Suprapubic skin (tissue), 4 donors: ENCODE measurements around the gene USP26.

Experiments used
- EP300 ChIP-seq: sonication (generic); formaldehyde crosslinking; IDR thresholded peaks from one replicate; pipeline ENCODE4 v1.6.1; 2017; ENCODE audit warnings: antibody characterized with exemption
- POLR2A ChIP-seq, 2 donors: fragments of 450-650 bp; IDR thresholded peaks; one replicate each; pipeline ENCODE4 v1.6.1; 2017; ENCODE audit warnings: antibody characterized with exemption in 2 of 2, mild to moderate bottlenecking in 2 of 2, moderate library complexity in 2 of 2
- POLR2AphosphoS5 ChIP-seq, 3 donors: sonication (generic); formaldehyde crosslinking; IDR thresholded peaks; one replicate each; pipeline ENCODE4 v1.6.1; 2017; ENCODE audit warnings: antibody characterized with exemption in 3 of 3
- TF ChIP-seq, protein P1 (sequence below), 2 donors: fragments of 200-600 bp in 1 of 2; fragments of 450-650 bp in 1 of 2; sonication (generic) in 1 of 2; IDR thresholded peaks; one replicate each; pipeline ENCODE4 v1.5.1; 2016 to 2019; ENCODE audit warnings: antibody characterized with exemption in 2 of 2, mild to moderate bottlenecking in 1 of 2, moderate library complexity in 1 of 2

DNA sequence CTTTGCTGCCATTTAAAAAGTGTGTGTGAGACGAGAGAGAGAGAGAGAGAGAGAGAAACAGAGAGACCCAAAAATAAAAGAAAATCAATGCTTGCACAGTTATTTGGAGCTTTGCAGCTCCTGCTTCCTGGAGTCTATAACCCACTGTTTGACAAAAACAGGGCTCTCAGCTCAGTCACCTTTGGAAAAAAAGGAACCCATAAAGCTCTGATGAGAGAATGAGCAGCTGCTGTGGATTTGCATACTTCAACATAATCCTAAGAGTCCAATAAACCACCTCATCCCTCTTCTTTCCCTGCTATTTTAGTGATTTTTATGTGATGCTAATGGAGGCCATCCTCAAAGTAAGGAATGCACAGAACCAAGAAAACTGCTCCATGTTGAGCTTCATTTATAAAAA, 50.3 kb downstream of the USP26 start:
- TF ChIP-seq, protein P1, sequence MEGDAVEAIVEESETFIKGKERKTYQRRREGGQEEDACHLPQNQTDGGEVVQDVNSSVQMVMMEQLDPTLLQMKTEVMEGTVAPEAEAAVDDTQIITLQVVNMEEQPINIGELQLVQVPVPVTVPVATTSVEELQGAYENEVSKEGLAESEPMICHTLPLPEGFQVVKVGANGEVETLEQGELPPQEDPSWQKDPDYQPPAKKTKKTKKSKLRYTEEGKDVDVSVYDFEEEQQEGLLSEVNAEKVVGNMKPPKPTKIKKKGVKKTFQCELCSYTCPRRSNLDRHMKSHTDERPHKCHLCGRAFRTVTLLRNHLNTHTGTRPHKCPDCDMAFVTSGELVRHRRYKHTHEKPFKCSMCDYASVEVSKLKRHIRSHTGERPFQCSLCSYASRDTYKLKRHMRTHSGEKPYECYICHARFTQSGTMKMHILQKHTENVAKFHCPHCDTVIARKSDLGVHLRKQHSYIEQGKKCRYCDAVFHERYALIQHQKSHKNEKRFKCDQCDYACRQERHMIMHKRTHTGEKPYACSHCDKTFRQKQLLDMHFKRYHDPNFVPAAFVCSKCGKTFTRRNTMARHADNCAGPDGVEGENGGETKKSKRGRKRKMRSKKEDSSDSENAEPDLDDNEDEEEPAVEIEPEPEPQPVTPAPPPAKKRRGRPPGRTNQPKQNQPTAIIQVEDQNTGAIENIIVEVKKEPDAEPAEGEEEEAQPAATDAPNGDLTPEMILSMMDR (IDR thresholded peaks at IDR 0.05), result no peak
- TF ChIP-seq POLR2AphosphoS5 (IDR thresholded peaks at IDR 0.05), result no peak
- TF ChIP-seq POLR2A (IDR thresholded peaks at IDR 0.05), result no peak
- TF ChIP-seq EP300, result no peak
